Adrenal gland (tissue), 12 donors: ENCODE measurements around the gene CYS1. TPM values are rescaled to one million over a fixed set of nuclear protein-coding genes. Genes with fewer than 3 reads are reported as not detected.
A peak's percentile ranks its signal among the peaks of the same experiment; 100 is the strongest.

Source experiments
- DNase-seq, 7 donors: peaks; one replicate each; pipeline ENCODE4 v3.0.0-alpha.2; 2019 to 2020
- H3K27ac ChIP-seq, 5 donors: fragments of 200-600 bp; sonication (generic) in 4 of 5; 1 replicate in 3 of 5; 2 replicates in 2 of 5; pipeline versions ENCODE4 v1.5.1 to v1.8.0; 2016 to 2020; ENCODE audit warnings: mild to moderate bottlenecking in 1 of 5
- H3K27me3 ChIP-seq: fragments of 200-600 bp; 2 replicates; pipeline ENCODE4 v1.8.0; 2021
- H3K36me3 ChIP-seq, 2 donors: fragments of 200-600 bp; replicated peaks in 1 of 2; 1 replicate in 1 of 2; 2 replicates in 1 of 2; pipeline versions ENCODE4 v1.5.1 to v1.8.0; 2018 to 2022
- H3K4me1 ChIP-seq, 2 donors: fragments of 200-600 bp; replicated peaks in 1 of 2; 1 replicate in 1 of 2; 2 replicates in 1 of 2; pipeline versions ENCODE4 v1.5.1 to v1.8.0; 2018 to 2021
- H3K4me3 ChIP-seq, 4 donors: fragments of 200-600 bp; sonication (generic) in 3 of 4; one replicate each; pipeline ENCODE4 v1.5.1; 2016 to 2018
- H3K9me3 ChIP-seq, 3 donors: fragments of 200-600 bp; sonication (generic) in 1 of 3; replicated peaks in 1 of 3; 1 replicate in 2 of 3; 2 replicates in 1 of 3; pipeline versions ENCODE4 v1.5.1 to v1.8.0; 2016 to 2021
- POLR2A ChIP-seq, 2 donors: fragments of 450-650 bp; IDR thresholded peaks; one replicate each; pipeline ENCODE4 v1.6.1; 2017; ENCODE audit warnings: antibody characterized with exemption in 2 of 2, mild to moderate bottlenecking in 2 of 2, moderate library complexity in 1 of 2
- WGBS, 4 donors: extraction: QIAGEN DNeasy Blood & Tissue Kit in 2 of 4; methylation state at CpG; one replicate each; pipeline versions ENCODE4 v1.1.5 to v1.1.7; 2013 to 2017; 5-methylcytosine and 5-hydroxymethylcytosine counted together
- intact Hi-C, 2 donors: fragments of 100-400 bp; cut with DNase I; formaldehyde crosslinking; loops; one replicate each; pipeline versions ENCODE4 v1.14.1 to v1.15.0; 2022 to 2023
- polyA plus RNA-seq, 3 donors: library from polyadenylated mRNA; stranded (reverse); fragments of 200-250 nt in 2 of 3; fragments of 350-450 nt in 1 of 3; fragmentation: Illumina TruSeq in 1 of 3; extraction: RNeasy Lipid Tissue Mini Kit (QIAGEN cat#74804) in 1 of 3; gene quantifications; one replicate each; pipeline ENCODE4 v1.2.3, GENCODE V29; 2013 to 2014
- total RNA-seq, 9 donors: library from RNA; depleted of rRNA in 4 of 9; stranded (reverse); fragments of >200 nt in 4 of 9; fragments of 120-200 nt in 1 of 9; fragmentation: NEBNext Ultra II Directional in 1 of 9; extraction: Animal tissue kit (Norgen Biotek cat#: 25700) in 1 of 9; gene quantifications; one replicate each; pipeline versions ENCODE4 v1.1.0 to v1.2.4, GENCODE V29; 2013 to 2023
- TF ChIP-seq, protein P1 (sequence below), 6 experiments: fragments of 450-650 bp in 4 of 6; fragments of 200-600 bp in 2 of 6; sonication (generic) in 1 of 6; IDR thresholded peaks; 1 replicate in 5 of 6; 2 replicates in 1 of 6; pipeline versions ENCODE4 v1.5.1 to v1.8.0; 2016 to 2021; ENCODE audit warnings: antibody characterized with exemption in 6 of 6, mild to moderate bottlenecking in 2 of 6, moderate library complexity in 1 of 6
- donor health status: healthy with polysubstance abuse.
- donor health status: Bipolar disorder and iron deficiency.
- donor health status: DM: yes; HTN: yes; CAD: no.
- donor health status: DM: no; HTN: no; CAD: no.
- donor health status: DM: no; HTN: no; CAD: no.
- donor health status: DM: yes; HTN: yes; CAD: no.

CYS1 gene
- total and polyA plus RNA-seq, 12 donors: 0.05 to 3.6 (median 1.1) TPM

- TF ChIP-seq POLR2A (IDR thresholded peaks at IDR 0.05): no peak
- TF ChIP-seq, protein P1, sequence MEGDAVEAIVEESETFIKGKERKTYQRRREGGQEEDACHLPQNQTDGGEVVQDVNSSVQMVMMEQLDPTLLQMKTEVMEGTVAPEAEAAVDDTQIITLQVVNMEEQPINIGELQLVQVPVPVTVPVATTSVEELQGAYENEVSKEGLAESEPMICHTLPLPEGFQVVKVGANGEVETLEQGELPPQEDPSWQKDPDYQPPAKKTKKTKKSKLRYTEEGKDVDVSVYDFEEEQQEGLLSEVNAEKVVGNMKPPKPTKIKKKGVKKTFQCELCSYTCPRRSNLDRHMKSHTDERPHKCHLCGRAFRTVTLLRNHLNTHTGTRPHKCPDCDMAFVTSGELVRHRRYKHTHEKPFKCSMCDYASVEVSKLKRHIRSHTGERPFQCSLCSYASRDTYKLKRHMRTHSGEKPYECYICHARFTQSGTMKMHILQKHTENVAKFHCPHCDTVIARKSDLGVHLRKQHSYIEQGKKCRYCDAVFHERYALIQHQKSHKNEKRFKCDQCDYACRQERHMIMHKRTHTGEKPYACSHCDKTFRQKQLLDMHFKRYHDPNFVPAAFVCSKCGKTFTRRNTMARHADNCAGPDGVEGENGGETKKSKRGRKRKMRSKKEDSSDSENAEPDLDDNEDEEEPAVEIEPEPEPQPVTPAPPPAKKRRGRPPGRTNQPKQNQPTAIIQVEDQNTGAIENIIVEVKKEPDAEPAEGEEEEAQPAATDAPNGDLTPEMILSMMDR (IDR thresholded peaks at IDR 0.05): peak in 1 of 6 experiments; percentile 9
- Histone ChIP-seq H3K27me3 (no peaks in the 10 kb centered on the region), H3K27ac (peak overlapping the region in 3 of 5 donors; percentile 30 to 65 (median 32)), H3K9me3 (no peaks in the 10 kb centered on the region), H3K36me3 (no peaks in the 10 kb centered on the region), H3K4me3 (no peak overlapping the region), H3K4me1 (peaks cover 2 to 3% of the 10 kb centered on the region in 2 donors)
- peak in 2 of 7 donors; percentile 51 to 70 for DNase-seq
- intact Hi-C loops: no loop called here
- WGBS, 4 donors: 52 to 76% (median 61%) methylated on average over 5 to 26 of the region's 26 CpGs
These were observed 51.0 kb downstream of the CYS1 start for GRCh38 chr2:10028988-10029874.

DNA sequence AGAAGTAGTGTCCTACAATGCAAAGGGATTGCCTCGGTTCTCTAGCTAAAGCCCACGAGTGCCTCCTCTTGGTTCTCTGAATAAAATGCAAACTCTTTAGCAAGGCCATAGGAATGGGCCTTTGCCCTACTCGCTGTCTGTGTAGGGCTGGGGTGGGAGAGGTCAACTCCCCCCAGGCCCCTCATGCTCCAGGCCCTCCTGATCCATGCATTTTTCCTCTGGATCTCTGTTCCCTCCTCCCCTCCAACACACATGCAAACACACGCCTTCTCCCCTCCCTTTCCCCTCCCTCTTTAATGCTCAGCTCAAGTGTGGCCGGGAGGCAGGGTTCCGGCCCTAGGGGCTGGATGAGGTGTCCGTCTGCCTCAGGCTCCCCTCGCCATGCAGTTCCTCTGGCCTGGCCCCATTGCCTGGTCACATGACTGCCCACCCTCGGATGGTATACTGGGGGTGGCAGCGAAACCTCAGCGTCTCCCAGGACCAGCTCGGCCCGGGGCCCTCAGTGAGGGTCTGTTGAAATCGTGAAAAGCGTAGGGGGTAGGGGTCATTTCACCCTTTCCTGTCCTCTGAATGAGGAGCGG is 51.7 kb downstream of the CYS1 start:
- 89 to 92% (median 90%) methylated on average over 9 to 16 of the region's 16 CpGs for WGBS, 4 donors
- Histone ChIP-seq H3K27me3 (no peaks in the 10 kb centered on the region), H3K9me3 (no peaks in the 10 kb centered on the region), H3K36me3 (no peaks in the 10 kb centered on the region), H3K4me1 (no peaks in the 10 kb centered on the region), H3K27ac (peak overlapping the region in 2 of 5 donors; percentile 32 to 65), H3K4me3 (no peak overlapping the region)
- intact Hi-C loops: no loop called here
- DNase-seq: no peak
- no peak for TF ChIP-seq POLR2A (IDR thresholded peaks at IDR 0.05)
- TF ChIP-seq, protein P1 (IDR thresholded peaks at IDR 0.05): no peak

- TF ChIP-seq POLR2A (IDR thresholded peaks at IDR 0.05): no peak
- TF ChIP-seq, protein P1 (IDR thresholded peaks at IDR 0.05): no peak
- no peaks in the 10 kb centered on the region for H3K27me3 ChIP-seq
- 80 to 95% (median 93%) methylated on average over 9 to 16 of the region's 16 CpGs for WGBS, 4 donors
- no peaks in the 10 kb centered on the region for H3K4me1 ChIP-seq
- H3K27ac ChIP-seq: no peak overlapping the region
- H3K36me3 ChIP-seq: no peaks in the 10 kb centered on the region
- intact Hi-C loops: no loop called here
- DNase-seq: no peak
- no peaks in the 10 kb centered on the region for H3K9me3 ChIP-seq
- H3K4me3 ChIP-seq: no peak overlapping the region
These were observed 52.4 kb downstream of the CYS1 start for GRCh38 chr2:10027660-10028330.

- Histone ChIP-seq H3K9me3 (no peaks in the 10 kb centered on the region), H3K27ac (no peak overlapping the region), H3K4me1 (no peaks in the 10 kb centered on the region), H3K4me3 (no peak overlapping the region), H3K27me3 (no peaks in the 10 kb centered on the region), H3K36me3 (no peaks in the 10 kb centered on the region)
- 70 to 81% (median 79%) methylated on average over 4 to 8 of the region's 8 CpGs for WGBS, 4 donors
- DNase-seq: no peak
- intact Hi-C loops: no loop called here
- TF ChIP-seq, protein P1 (IDR thresholded peaks at IDR 0.05): no peak
- no peak for TF ChIP-seq POLR2A (IDR thresholded peaks at IDR 0.05)
These were observed 53.2 kb downstream of the CYS1 start for GRCh38 chr2:10026940-10027569.
